Measurements from ENCODE around the gene CPXM2. TPM values are rescaled to one million over a fixed set of nuclear protein-coding genes. Genes with fewer than 3 reads are reported as not detected.

The CPXM2 gene
- total and polyA plus RNA-seq, 10 of the 15 experiments (the other 5 are each of a cell fraction or from before 2014, with no cell fraction given) = 0.08 to 1.1 (median 0.58) TPM

GRCh38 chr10:123868038-123869019, 23.3 kb downstream of the CPXM2 start (continued):
- no peak for TF ChIP-seq ZNF274 (IDR thresholded peaks at IDR 0.05; ENCODE audit: insufficient read depth, insufficient read length)
- TF ChIP-seq EED (IDR thresholded peaks at IDR 0.05; ENCODE audit: low read depth) = no peak

- WGBS (ENCODE audit: insufficient coverage, insufficient replicate concordance, low lambda C conversion rate, missing lambda C conversion rate) = 22% methylated on average over 6 of the region's 6 CpGs
- in situ Hi-C loops (cut with MboI) (no loop called here), intact Hi-C loops (cut with micrococcal nuclease; ENCODE audit: unreplicated experiment) (loop anchor here (2.0 kb wide), 1 partner anchor 283 kb away; no protein-coding TSS in a partner anchor)
- SMC1A ChIA-PET (ENCODE audit: uncharacterized antibody, unreplicated experiment) = interaction anchor here (0.9 to 1.3 kb wide), 3 partner anchors 58 to 178 kb away, joined by 3 to 4 read pairs (median 3); no protein-coding TSS in a partner anchor
- TF ChIP-seq, protein P1, sequence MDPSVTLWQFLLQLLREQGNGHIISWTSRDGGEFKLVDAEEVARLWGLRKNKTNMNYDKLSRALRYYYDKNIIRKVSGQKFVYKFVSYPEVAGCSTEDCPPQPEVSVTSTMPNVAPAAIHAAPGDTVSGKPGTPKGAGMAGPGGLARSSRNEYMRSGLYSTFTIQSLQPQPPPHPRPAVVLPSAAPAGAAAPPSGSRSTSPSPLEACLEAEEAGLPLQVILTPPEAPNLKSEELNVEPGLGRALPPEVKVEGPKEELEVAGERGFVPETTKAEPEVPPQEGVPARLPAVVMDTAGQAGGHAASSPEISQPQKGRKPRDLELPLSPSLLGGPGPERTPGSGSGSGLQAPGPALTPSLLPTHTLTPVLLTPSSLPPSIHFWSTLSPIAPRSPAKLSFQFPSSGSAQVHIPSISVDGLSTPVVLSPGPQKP (IDR thresholded peaks at IDR 0.05; ENCODE audit: low read depth, low read length) = no peak
- peak in 1 of 2 experiments; percentile 1; a peak in 1 of 3 replicates for TF ChIP-seq EGR1 (IDR thresholded peaks at IDR 0.05; ENCODE audit: borderline replicate concordance in 1 of 2, low read depth in 2 of 2, low read length in 2 of 2)
- H3K27me3 ChIP-seq (replicated peaks in 1 of 2; ENCODE audit: control insufficient read depth in 2 of 2, insufficient read depth in 2 of 2, low read length in 1 of 2) = peaks cover 0 to 2% of the 10 kb centered on the region in 2 experiments; a peak in 3 of 4 replicates
- CTCF ChIA-PET = interaction anchor here (0.6 to 1.3 kb wide), 6 partner anchors 9 to 283 kb away, joined by 3 to 5 read pairs (median 4); no protein-coding TSS in a partner anchor
- BruUV-seq (replicated peaks) = no TSS peak
- no peaks in the 10 kb centered on the region for H3K79me2 ChIP-seq (ENCODE audit: control insufficient read depth, insufficient read depth, low read length)
- FAIRE-seq (no peak), DNase-seq (ENCODE audit: low read depth, low spot score) (no peak), ATAC-seq (no peak)
- no peaks in the 10 kb centered on the region for H3K36me3 ChIP-seq (ENCODE audit: control insufficient read depth in 2 of 2, insufficient read depth in 2 of 2, low read length in 1 of 2)
- no peaks in the 10 kb centered on the region for H3K9me3 ChIP-seq (replicated peaks; ENCODE audit: control insufficient read depth, insufficient read depth, low read length)
- POLR2A ChIA-PET = no interaction called here
- no peak overlapping the region for H3K9ac ChIP-seq (ENCODE audit: control insufficient read depth, insufficient read depth, low read length)
- RAD21 ChIA-PET (ENCODE audit: unreplicated experiment) = interaction anchor here (1.4 kb wide), 1 partner anchor 8 kb away, joined by 3 read pairs; no protein-coding TSS in a partner anchor
- H3K27ac ChIP-seq (ENCODE audit: control insufficient read depth, insufficient read depth) = no peak overlapping the region
- no peaks in the 10 kb centered on the region for H4K20me1 ChIP-seq (ENCODE audit: control insufficient read depth, insufficient read depth)
- H3K4me2 ChIP-seq (ENCODE audit: control insufficient read depth, insufficient read depth) = no peak overlapping the region
- no peak overlapping the region for H2AFZ ChIP-seq (ENCODE audit: control insufficient read depth, low read depth, low read length)
- no peaks in the 10 kb centered on the region for H3K4me1 ChIP-seq (ENCODE audit: control insufficient read depth, insufficient read depth, low read length)
- no peak overlapping the region for H3K4me3 ChIP-seq
Observed at GRCh38 chr10:123865880-123866279, 25.7 kb downstream of the CPXM2 start.
